MG63 (cell line): Measurements from ENCODE around the gene ASH1L. TPM values are rescaled to one million over a fixed set of nuclear protein-coding genes. Genes with fewer than 3 reads are reported as not detected.
"Not testable (repeated sequence)": the region's sequence is repeated elsewhere in the genome, so short reads cannot be mapped to it uniquely, and the experiment has no call there.

Experiments used
- DNase-seq: peaks from one replicate; pipeline ENCODE4 v3.0.0-alpha.2; 2020
- H3K27me3 ChIP-seq: fragments of 250-450 bp; sonication (Bioruptor Pico); 2 replicates; pipeline ENCODE4 v1.5.1; 2020; ENCODE audit warnings: mild to moderate bottlenecking, moderate library complexity
- H3K36me3 ChIP-seq: fragments of 250-450 bp; sonication (Bioruptor Pico); 2 replicates; pipeline ENCODE4 v1.5.1; 2020; ENCODE audit warnings: mild to moderate bottlenecking, moderate library complexity
- H3K4me3 ChIP-seq: fragments of 250-450 bp; sonication (Bioruptor Pico); 2 replicates; pipeline ENCODE4 v1.5.1; 2020; ENCODE audit warnings: mild to moderate bottlenecking, moderate library complexity
- H3K9me3 ChIP-seq: fragments of 250-450 bp; sonication (Bioruptor Pico); 2 replicates; pipeline ENCODE4 v1.5.1; 2020; ENCODE audit warnings: mild to moderate bottlenecking, moderate library complexity
- total RNA-seq: library from RNA; depleted of rRNA; stranded (reverse); fragments of >200 nt; shearing (Covaris generic); gene quantifications from 2 replicates; pipeline ENCODE4 v1.2.3, GENCODE V29; 2014; ENCODE audit warnings: low replicate concordance

ASH1L gene
- total RNA-seq, 1 experiment from 2014 or later, result 15.6 TPM

DNA sequence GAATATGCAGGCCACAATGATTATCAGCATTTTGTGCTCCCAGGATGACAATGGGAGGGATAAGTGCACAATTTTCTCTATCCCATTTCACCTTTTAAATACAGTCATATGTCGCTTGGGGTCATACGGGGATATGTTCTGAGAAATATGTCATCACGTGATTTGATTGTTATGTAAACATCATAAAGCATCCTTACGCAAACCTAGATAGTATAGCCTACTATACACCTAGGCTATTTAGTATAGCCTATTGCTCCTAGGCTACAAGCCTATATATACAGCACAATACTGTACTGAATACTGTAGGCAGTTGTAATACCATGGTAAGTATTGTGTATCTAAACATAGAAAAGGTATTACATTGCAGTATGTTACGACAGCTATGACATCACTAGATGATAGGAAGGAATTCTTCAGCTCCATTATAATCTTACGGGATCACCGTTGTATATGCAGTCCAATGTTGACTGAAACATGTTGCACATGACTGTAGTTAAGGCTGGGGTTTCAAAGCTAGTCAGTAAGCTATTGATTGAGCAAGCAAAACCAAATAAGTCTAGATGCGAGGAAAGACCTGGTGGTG is 223.0 kb downstream of the ASH1L start:
- Histone ChIP-seq H3K9me3 (no peaks in the 10 kb centered on the region), H3K36me3 (peaks cover 68% of the 10 kb centered on the region), H3K27me3 (no peaks in the 10 kb centered on the region), H3K4me3 (no peak overlapping the region)
- DNase-seq, result no peak

DNA sequence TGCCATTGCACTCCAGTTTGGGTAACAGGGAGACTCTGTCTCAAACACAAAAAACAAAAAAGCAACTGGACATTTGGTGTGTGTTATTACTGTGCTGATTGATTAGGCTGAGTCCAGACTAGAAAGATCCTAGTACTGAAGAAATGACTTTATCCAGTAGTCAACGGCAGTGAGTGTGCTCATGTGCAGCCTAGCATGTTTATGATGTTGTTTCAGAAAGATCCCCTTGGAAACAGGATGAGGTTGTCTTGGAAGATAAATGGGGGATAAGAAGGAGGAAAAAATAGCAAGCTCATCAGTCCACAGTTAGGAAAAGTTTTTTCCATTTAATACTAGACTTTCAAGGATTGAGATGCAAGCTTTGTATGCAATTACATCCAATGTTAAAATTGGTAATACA is 227.6 kb downstream of the ASH1L start:
- no peaks in the 10 kb centered on the region for H3K27me3 ChIP-seq
- peaks cover 54% of the 10 kb centered on the region for H3K36me3 ChIP-seq
- DNase-seq, result no peak
- no peaks in the 10 kb centered on the region for H3K9me3 ChIP-seq
- no peak overlapping the region for H3K4me3 ChIP-seq

DNA sequence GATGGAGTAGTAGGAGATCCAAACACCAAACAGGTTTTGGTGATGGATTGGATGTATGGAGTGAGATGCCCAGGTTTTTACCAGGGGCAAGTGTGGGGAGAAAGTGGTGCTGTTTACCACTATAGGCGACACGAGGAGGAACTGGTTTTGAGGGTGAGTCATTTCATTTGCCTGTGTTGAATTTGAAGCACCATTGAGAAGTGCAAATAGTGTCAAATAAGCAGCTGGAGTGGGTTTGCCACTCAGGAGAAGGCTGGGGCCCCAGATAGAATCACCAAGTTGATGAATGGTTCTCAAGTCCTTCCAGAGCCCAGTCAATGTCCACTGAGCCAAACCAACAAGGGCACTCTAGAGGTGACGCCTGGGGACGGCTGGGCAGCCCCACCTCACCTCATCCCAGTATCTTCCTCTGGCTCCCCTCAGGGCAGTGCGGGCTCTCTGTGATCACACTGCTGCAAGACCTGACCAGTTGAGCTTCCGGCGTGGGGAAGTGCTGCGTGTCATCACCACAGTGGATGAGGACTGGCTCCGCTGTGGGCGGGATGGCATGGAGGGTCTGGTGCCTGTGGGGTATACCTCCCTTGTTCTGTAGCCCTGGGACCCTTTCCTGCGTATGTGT is 232.5 kb downstream of the ASH1L start:
- no peak for DNase-seq
- Histone ChIP-seq H3K27me3 (no peaks in the 10 kb centered on the region), H3K9me3 (no peaks in the 10 kb centered on the region), H3K36me3 (peaks cover 55% of the 10 kb centered on the region), H3K4me3 (no peak overlapping the region)

DNA sequence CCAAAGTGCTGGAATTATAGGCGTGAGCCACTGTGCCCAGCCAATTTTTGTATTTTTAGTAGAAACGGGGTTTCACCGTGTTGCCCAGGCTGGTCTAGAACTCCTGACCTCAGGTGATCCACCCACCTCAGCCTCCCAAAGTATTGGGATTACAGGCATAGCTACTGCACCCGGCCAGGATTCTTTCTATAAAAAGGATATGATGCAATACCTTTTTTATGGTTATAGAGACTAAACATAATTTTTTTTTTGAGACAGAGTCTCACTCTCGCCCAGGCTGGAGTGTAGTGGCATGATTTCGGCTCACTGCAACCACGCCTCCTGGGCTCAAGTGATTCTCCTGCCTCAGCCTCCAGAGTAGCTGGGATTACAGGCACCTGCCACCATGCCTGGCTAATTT is 233.7 kb downstream of the ASH1L start:
- not testable (repeated sequence) for H3K27me3 ChIP-seq, H3K9me3 ChIP-seq, DNase-seq, H3K4me3 ChIP-seq
- H3K36me3 ChIP-seq, result peaks cover 55% of the 10 kb centered on the region

DNA sequence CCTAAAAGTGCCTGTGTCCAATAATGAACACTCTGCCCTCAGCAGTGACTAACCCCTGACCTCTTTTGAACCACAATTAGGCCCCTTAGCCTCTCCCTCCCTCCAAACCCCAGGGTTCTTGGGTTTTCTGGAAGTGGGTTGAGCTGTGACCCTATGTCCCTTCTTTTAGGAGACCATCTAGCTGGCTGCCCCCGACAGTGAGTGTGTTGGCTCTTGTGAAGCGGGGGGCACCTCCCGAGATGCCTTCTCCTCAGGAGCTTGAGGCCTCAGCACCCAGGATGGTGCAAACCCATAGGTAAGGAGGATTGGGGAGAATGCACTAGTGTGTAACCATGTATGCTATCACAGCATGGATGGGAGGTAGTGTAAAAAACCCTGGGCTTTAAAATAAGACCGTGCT is 234.6 kb downstream of the ASH1L start:
- Histone ChIP-seq H3K9me3 (no peaks in the 10 kb centered on the region), H3K4me3 (no peak overlapping the region), H3K27me3 (no peaks in the 10 kb centered on the region), H3K36me3 (peaks cover 49% of the 10 kb centered on the region)
- DNase-seq, result no peak

DNA sequence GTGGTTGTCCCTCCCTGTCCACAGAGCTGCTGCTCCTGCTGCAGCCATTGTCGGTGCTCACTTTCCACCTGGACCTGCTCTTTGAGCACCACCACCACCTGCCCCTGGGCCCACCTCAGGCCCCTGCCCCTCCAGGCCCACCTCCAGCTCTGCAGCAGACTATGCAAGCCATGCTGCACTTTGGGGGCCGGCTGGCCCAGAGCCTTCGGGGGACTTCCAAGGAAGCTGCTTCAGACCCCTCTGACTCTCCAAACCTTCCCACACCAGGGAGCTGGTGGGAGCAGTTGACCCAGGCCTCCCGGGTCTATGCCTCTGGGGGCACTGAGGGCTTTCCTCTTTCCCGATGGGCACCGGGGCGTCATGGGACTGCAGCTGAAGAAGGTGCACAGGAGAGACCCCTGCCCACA is 236.0 kb downstream of the ASH1L start:
- H3K9me3 ChIP-seq, result no peaks in the 10 kb centered on the region
- no peak for DNase-seq
- peaks cover 51% of the 10 kb centered on the region for H3K36me3 ChIP-seq
- H3K4me3 ChIP-seq, result no peak overlapping the region
- H3K27me3 ChIP-seq, result no peaks in the 10 kb centered on the region

DNA sequence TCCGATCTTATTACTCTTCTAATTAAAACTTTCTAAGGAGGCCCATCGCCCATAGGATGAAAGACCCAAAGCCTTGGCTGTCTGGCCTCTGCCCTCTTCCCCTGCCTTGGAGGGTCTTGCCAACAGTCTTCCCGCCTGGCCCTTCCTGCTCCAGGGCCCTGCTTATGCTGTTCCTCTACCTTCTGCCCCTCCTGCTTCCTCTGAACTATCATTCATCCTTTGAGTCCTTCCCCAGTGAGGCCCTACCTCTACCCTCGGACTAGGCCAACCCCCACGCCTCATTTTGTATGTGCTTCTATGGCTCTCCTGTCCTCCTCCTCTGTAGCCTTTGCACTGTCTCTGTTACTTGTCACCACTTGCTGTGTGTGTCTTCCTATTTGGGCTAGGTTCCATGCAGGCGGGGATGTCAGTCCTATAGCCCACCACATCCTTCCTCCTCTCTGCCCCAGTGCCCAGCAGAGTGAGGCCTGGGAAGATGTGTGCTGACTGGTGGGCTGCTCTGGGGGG is 236.5 kb downstream of the ASH1L start:
- no peak for DNase-seq
- Histone ChIP-seq H3K4me3 (no peak overlapping the region), H3K36me3 (peaks cover 49% of the 10 kb centered on the region), H3K27me3 (no peaks in the 10 kb centered on the region), H3K9me3 (no peaks in the 10 kb centered on the region)

DNA sequence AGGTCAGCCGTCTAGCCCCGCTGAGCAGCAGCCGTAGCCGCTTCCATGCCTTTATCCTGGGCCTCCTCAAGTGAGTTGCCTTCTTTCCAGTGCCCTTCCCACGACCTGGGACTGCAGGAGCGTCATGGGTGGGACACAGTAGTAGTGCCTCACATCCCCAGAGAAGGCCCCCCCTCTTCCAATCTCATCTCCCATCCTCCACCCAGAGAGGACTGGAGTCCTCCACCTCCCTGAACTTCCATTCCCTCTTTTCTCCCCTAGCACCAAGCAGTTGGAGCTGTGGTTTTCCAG is 237.1 kb downstream of the ASH1L start:
- H3K4me3 ChIP-seq, result peak overlapping the region; percentile 79
- H3K36me3 ChIP-seq, result peaks cover 46% of the 10 kb centered on the region
- H3K9me3 ChIP-seq, result no peaks in the 10 kb centered on the region
- DNase-seq, result no peak
- no peaks in the 10 kb centered on the region for H3K27me3 ChIP-seq

DNA sequence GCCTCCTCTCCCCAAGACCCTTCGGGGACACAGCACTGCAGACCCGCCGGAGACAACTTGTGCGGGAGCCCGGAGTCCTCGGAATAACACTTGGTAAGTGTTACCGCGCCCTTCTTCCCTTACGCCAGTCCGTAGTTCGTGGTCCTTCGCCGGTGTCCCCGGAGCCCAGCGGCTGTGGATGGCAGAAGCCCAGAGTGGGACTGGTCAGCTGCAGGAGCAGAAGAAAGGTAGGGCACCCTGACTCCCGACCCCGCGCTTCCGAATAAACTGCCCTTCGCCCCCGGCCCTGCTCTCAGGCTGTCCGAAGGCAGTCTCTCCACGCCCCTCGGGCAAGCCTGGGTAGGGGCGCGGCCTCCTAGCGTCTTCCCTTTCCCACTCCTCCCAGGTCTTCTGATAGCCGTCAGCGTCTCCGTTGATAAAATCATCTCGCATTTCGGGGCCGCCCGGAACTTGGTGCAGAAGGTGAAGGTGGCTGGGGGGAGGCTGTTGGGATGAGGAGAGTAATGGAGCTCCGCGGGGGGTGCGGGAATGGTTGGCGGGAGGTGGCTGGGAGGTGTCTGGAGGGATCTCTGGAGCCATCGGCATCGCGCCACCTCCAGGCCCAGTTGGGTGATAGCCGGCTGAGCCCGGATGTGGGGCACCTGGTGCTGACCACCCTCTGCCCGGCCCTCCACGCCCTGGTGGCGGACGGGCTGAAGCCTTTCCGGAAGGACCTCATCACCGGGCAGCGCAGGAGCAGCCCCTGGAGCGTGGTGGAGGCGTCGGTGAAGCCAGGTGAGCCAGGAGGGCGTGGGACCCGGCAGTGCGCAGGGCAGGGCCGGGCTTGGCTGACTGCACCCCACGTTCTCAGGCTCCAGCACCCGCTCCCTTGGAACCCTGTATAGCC is 237.6 kb downstream of the ASH1L start:
- Histone ChIP-seq H3K36me3 (peaks cover 44% of the 10 kb centered on the region), H3K4me3 (peak overlapping the region; percentile 79), H3K9me3 (no peaks in the 10 kb centered on the region), H3K27me3 (no peaks in the 10 kb centered on the region)
- DNase-seq, result peak; percentile 61

DNA sequence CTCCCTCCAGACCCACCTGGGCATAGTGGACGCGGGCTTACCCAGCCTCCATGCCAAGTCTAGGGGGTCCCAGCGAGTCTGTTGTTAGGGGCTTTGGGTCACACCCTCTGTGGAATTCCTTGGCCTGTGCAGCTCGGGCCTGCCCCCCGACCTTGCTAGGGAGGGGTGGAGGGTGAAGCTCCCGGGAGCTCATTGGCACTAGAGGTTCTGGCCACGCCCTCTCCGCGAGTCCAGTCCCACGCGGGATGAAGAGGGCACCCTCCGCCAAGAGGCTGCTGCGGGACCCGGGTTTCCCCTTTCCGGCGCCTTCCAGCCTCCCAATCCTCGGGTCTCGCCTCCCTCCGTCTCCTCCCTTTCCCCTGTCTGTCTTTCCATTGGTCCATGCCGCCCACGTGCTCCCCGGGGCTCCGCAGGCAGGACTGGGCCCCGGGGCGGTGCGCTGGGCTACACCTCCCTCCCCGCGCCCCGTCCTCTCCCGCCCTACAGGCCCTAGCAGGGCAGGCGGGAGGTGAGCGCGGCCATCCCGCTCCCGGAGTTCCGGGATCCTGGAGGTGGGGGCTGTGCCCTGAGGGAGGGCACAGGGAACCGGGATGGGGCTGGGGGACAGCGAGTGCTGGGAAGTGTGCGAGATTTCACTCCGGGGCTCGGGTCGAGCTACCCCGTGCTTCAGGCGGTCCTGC is 238.4 kb downstream of the ASH1L start:
- Histone ChIP-seq H3K9me3 (no peaks in the 10 kb centered on the region), H3K27me3 (no peaks in the 10 kb centered on the region), H3K36me3 (peaks cover 39% of the 10 kb centered on the region), H3K4me3 (peak overlapping the region; percentile 79)
- DNase-seq, result peak; percentile 99

DNA sequence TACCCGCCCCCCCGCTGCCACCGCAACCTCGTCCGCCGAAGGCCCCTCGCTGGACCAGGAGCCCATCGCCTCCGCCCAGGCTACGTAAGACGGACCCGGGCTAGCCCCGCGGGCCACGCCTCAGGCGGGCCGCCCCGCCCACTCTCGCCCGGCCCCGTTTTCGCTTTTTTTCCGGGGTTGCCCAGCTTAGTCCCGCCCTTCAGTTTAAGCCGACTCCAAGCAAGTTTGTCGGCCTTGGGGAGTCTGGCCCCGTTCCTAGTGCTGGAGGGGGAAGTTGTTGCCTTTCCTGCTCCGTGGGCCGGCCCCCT is 238.9 kb downstream of the ASH1L start:
- peak overlapping the region; percentile 79 for H3K4me3 ChIP-seq
- peak; percentile 92 for DNase-seq
- H3K9me3 ChIP-seq, result no peaks in the 10 kb centered on the region
- H3K36me3 ChIP-seq, result peaks cover 41% of the 10 kb centered on the region
- H3K27me3 ChIP-seq, result no peaks in the 10 kb centered on the region

DNA sequence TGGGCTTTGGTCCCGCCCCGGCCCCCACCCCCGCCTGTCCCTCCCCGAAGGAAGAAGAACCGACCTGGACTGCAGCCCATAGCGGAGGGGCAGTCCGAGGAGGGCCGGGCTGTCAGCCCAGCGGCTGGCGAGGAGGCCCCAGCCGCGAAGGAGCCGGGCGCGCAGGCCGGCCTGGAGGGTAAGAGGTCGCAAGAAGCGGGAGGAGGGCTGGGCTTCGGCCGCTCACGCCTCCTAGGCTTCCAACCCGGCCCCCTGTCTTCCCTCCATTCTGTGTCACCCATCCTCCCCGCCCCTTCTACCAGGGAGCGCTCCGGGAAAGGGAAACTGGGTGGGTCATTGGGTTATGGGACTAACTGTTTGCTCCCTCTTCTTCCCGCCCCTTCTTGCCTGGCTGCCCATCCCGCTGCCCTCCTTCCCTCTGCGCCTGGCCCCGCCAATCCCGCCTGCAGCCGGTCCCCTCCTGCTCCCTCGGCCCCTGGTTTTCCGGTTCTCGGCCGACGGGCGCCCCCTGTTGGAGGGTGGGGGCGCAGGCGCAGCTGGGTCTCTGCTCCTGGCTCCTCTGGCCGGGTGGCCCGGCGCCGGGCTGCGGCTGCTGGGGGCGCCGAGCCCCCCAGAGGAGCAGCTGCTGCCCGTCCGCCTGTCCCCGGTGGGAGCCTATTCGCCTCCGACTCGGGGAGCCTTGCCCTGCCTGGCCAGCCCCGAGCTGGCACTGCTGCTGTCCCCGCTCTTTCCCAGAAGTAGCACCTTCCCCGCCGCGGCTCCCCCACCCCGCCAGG is 239.5 kb downstream of the ASH1L start:
- Histone ChIP-seq H3K4me3 (peak overlapping the region; percentile 79), H3K27me3 (no peaks in the 10 kb centered on the region), H3K36me3 (peaks cover 41% of the 10 kb centered on the region), H3K9me3 (no peaks in the 10 kb centered on the region)
- DNase-seq, result peak; percentile 98

DNA sequence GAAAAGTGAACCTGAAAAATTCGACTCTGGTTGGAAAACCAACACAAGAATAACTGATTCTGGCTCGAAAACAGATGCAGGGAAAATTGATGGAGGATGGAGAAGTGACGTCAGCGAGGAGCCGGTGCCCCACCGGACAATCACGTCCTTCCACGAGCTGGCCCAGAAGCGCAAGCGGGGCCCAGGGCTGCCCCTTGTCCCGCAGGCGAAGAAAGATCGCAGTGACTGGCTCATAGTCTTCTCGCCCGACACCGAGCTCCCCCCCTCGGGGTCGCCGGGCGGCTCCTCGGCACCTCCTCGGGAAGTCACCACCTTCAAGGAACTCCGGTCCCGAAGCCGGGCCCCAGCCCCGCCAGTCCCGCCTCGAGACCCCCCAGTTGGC is 240.0 kb downstream of the ASH1L start:
- Histone ChIP-seq H3K27me3 (no peaks in the 10 kb centered on the region), H3K36me3 (peaks cover 41% of the 10 kb centered on the region), H3K9me3 (no peaks in the 10 kb centered on the region), H3K4me3 (peak overlapping the region; percentile 79)
- DNase-seq, result no peak

DNA sequence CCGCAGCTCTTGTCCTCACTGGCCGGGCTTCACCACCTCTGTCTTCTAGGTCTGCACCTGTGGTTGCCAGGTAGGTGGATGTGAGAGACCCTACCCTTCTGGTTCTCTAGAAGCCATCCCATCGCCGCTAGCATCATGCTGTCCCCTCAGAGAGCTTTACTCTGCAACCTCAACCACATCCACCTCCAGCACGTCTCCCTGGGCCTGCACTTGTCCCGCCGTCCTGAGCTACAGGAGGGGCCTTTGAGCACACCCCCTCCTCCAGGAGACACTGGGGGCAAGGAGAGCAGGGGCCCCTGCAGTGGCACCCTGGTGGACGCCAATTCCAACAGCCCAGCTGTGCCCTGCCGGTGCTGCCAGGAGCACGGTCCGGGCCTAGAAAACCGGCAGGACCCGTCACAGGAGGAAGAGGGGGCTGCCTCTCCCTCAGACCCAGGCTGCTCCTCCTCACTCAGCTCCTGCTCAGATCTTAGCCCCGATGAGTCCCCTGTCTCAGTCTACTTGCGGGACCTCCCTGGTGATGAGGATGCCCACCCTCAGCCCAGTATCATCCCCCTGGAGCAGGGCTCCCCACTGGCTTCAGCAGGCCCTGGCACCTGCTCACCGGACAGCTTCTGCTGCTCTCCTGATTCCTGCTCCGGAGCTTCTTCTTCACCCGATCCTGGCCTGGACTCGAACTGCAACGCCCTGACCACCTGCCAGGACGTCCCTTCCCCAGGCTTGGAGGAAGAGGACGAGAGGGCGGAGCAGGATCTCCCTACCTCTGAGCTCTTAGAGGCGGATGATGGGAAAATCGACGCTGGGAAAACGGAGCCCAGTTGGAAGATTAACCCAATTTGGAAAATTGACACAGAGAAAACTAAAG is 240.7 kb downstream of the ASH1L start:
- H3K4me3 ChIP-seq, result peak overlapping the region; percentile 79
- no peaks in the 10 kb centered on the region for H3K27me3 ChIP-seq
- DNase-seq, result no peak
- no peaks in the 10 kb centered on the region for H3K9me3 ChIP-seq
- H3K36me3 ChIP-seq, result peaks cover 41% of the 10 kb centered on the region

DNA sequence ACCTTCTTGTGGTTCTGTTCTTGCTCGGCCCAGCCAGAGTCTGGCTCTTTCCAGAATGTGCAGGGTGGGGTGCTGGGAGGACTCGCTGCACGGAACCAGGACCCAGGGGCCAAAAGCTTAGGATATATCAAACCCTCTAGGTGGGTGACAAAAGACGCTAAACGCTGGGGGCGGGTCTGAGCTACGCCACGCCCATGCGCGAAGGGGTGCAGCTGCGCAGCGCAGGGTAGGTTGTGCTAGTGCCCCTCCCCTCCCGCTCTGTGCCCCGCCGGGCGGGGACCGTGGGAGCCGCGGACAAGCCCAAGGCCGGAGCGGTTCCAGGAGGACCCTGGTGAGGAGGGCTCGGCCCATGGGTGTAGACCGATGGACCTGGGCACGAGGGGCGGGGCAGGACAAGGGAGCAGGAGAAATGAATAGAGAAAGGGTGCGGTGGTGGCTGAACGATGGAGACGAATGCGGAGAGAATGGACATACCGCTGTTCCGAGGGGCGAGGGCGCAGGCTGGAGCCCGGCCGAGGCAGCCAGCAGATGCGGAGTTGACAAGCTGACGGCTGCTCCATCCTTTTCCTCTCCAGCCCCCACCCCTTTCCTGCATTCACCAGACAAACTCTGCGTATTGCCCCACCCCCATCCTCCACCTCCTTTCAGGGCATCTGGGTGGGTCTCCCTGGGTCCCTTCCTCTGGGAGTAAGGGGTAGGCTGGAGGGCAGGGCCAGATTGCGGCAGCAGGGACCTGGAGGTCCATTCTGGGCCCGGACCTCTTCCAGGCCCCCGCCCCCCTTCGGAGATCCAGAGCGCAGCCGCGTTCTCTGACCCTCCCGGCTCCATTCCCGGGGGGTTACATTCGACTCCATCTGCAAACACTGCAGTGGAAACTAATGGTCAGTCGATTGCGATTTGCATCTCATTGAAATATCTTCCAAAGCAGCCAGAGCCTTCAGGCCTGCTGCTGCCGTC is 241.7 kb downstream of the ASH1L start, which contains the start of gene RUSC1:
Gene RUSC1 (plus strand): TSS at position 234 of the 957 bp plus-strand sequence. CDS start 880 bp downstream, outside the sequence.
- peaks cover 45% of the 10 kb centered on the region for H3K36me3 ChIP-seq

More for the DNA sequence above, 241.7 kb downstream of the ASH1L start, which contains the start of gene RUSC1:
- H3K4me3 ChIP-seq, result no peak within 1 kb of the TSS
- H3K9me3 ChIP-seq, result no peaks in the 10 kb centered on the region
- DNase-seq, result no peak
- no peaks in the 10 kb centered on the region for H3K27me3 ChIP-seq
